K562 (cell line): ENCODE measurements around the gene CCDC87. TPM values are rescaled to one million over a fixed set of nuclear protein-coding genes. Genes with fewer than 3 reads are reported as not detected.

Source experiments
- ARID3B ChIP-seq: fragments of 250-450 bp; sonication (Bioruptor Pico); IDR thresholded peaks from 2 replicates; pipeline ENCODE4 v1.4.0; 2020; ENCODE audit warnings: borderline replicate concordance
- C11orf30 ChIP-seq: fragments of 450-650 bp; IDR thresholded peaks from 2 replicates; pipeline ENCODE4 v1.6.1; 2016; ENCODE audit warnings: low read depth, mild to moderate bottlenecking
- HNRNPK ChIP-seq: fragments of 200-400 bp; formaldehyde crosslinking; IDR thresholded peaks from one replicate; pipeline ENCODE4 v1.6.1; 2018; ENCODE audit warnings: mild to moderate bottlenecking, low read depth, low read length; ENCODE audit not compliant: poor library complexity, severe bottlenecking
- MTA1 ChIP-seq: fragments of 450-650 bp; IDR thresholded peaks from 2 replicates; pipeline ENCODE4 v1.6.1; 2017; ENCODE audit warnings: borderline replicate concordance
- RAD21 ChIP-seq, 2 experiments: fragments of 250-450 bp in 1 of 2; fragments of 450-650 bp in 1 of 2; sonication (Bioruptor Pico) in 1 of 2; formaldehyde crosslinking in 1 of 2; IDR thresholded peaks in 1 of 2; conservative IDR thresholded peaks in 1 of 2; 2 replicates each; pipeline versions ENCODE4 v1.4.0 to v1.8.0; 2020 to 2022; ENCODE audit warnings: mild to moderate bottlenecking in 2 of 2, moderate library complexity in 1 of 2
- SNAPC5 ChIP-seq: fragments of 250-450 bp; sonication (Bioruptor Pico); IDR thresholded peaks from 2 replicates; pipeline ENCODE4 v1.8.0; 2021; ENCODE audit warnings: moderate library complexity, mild to moderate bottlenecking, inconsistent platforms
- TCF7L2 ChIP-seq: fragments of 150-350 bp; IDR thresholded peaks from 2 replicates; pipeline ENCODE4 v1.6.1; 2016; ENCODE audit warnings: low read depth, mild to moderate bottlenecking, low read length, moderate library complexity
- TSHZ1 ChIP-seq: fragments of 250-450 bp; sonication (Bioruptor Pico); IDR thresholded peaks from 2 replicates; pipeline ENCODE4 v1.4.0; 2020; ENCODE audit warnings: mild to moderate bottlenecking, moderate library complexity
- ZC3H4 ChIP-seq: sonication (generic); formaldehyde crosslinking; IDR thresholded peaks from 2 replicates; pipeline ENCODE4 v1.9.0; 2021; ENCODE audit warnings: missing genetic modification reagents, borderline replicate concordance
- ZHX1 ChIP-seq: fragments of 150-350 bp; conservative IDR thresholded peaks from 2 replicates; pipeline ENCODE4 v1.6.1; 2014; ENCODE audit warnings: low read length
- ZNF778 ChIP-seq: fragments of 450-650 bp; formaldehyde crosslinking; IDR thresholded peaks from 2 replicates; pipeline ENCODE4 v1.4.0; 2020; ENCODE audit warnings: mild to moderate bottlenecking, moderate library complexity
- ZNF830 ChIP-seq: fragments of 250-450 bp; sonication (Bioruptor Pico); IDR thresholded peaks from 2 replicates; pipeline ENCODE4 v1.5.0; 2021; ENCODE audit warnings: mild to moderate bottlenecking
- polyA plus RNA-seq, 8 experiments: library from polyadenylated mRNA; depleted of rRNA in 4 of 8; stranded (reverse) in 5 of 8; unstranded in 3 of 8; fragments of >200 nt; fragmentation: Nextera tagmentation in 2 of 8; fragmentation: Illumina TruSeq in 1 of 8; extraction: Ambion mirVana in 2 of 8; extraction: Trizol in 1 of 8; gene quantifications; 2 replicates each; pipeline versions ENCODE4 v1.2.1 to v1.2.3, GENCODE V29; 2011 to 2014; ENCODE audit warnings: inconsistent platforms in 1 of 8, missing spikeins in 1 of 8
- total RNA-seq, 7 experiments: library from RNA; depleted of rRNA in 6 of 7; stranded (reverse); fragments of >200 nt in 6 of 7; fragmentation: Illumina TruSeq in 2 of 7; extraction: Trizol in 2 of 7; gene quantifications; 2 replicates each; pipeline versions ENCODE4 v1.2.1 to v1.2.3, GENCODE V29; 2011 to 2021; ENCODE audit warnings: low replicate concordance in 1 of 7
- TF ChIP-seq, protein P1 (sequence below): fragments of 450-650 bp; IDR thresholded peaks from 2 replicates; pipeline ENCODE4 v1.6.1; 2016; ENCODE audit warnings: antibody characterized with exemption
- TF ChIP-seq, protein P2 (sequence below): sonication (generic); formaldehyde crosslinking; IDR thresholded peaks from 2 replicates; pipeline ENCODE4 v1.8.0; 2022; ENCODE audit warnings: missing genetic modification reagents, mild to moderate bottlenecking, borderline replicate concordance

Gene CCDC87
- total and polyA plus RNA-seq, 9 of the 15 experiments (the other 6 are each of a cell fraction or from before 2014, with no cell fraction given) = 0.03 to 0.44 (median 0.15) TPM; not detected in 1

GRCh38 chr11:66559142-66559865 lies 33.6 kb downstream of the CCDC87 start (continued):
- TF ChIP-seq TSHZ1 (CRISPR knock-in tag) = no peak
- no peak for TF ChIP-seq SNAPC5
- TF ChIP-seq ARID3B (CRISPR knock-in tag) = no peak
- no peak for TF ChIP-seq C11orf30
- TF ChIP-seq MTA1 = no peak
- no peak for TF ChIP-seq ZHX1
- TF ChIP-seq TCF7L2 = no peak
- TF ChIP-seq ZNF778 (CRISPR knock-in tag) = no peak
- TF ChIP-seq HNRNPK = no peak
- TF ChIP-seq, protein P1, sequence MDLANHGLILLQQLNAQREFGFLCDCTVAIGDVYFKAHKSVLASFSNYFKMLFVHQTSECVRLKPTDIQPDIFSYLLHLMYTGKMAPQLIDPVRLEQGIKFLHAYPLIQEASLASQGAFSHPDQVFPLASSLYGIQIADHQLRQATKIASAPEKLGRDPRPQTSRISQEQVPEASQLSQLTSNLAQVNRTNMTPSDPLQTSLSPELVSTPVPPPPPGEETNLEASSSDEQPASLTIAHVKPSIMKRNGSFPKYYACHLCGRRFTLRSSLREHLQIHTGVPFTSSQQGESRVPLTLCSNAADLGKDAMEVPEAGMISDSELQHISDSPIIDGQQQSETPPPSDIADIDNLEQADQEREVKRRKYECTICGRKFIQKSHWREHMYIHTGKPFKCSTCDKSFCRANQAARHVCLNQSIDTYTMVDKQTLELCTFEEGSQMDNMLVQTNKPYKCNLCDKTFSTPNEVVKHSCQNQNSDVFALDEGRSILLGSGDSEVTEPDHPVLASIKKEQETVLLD = no peak
- TF ChIP-seq ZC3H4 (CRISPR knock-in tag) = no peak
- no peak for TF ChIP-seq RAD21 (CRISPR knock-in tag; conservative IDR thresholded peaks at IDR 0.05 in 1 of 2, IDR thresholded peaks at IDR 0.05 in 1 of 2)
- TF ChIP-seq, protein P2, sequence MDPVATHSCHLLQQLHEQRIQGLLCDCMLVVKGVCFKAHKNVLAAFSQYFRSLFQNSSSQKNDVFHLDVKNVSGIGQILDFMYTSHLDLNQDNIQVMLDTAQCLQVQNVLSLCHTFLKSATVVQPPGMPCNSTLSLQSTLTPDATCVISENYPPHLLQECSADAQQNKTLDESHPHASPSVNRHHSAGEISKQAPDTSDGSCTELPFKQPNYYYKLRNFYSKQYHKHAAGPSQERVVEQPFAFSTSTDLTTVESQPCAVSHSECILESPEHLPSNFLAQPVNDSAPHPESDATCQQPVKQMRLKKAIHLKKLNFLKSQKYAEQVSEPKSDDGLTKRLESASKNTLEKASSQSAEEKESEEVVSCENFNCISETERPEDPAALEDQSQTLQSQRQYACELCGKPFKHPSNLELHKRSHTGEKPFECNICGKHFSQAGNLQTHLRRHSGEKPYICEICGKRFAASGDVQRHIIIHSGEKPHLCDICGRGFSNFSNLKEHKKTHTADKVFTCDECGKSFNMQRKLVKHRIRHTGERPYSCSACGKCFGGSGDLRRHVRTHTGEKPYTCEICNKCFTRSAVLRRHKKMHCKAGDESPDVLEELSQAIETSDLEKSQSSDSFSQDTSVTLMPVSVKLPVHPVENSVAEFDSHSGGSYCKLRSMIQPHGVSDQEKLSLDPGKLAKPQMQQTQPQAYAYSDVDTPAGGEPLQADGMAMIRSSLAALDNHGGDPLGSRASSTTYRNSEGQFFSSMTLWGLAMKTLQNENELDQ (CRISPR knock-in tag) = 0 out of 2 replicates have a peak, but pooled peaks have one; percentile 69
- no peak for TF ChIP-seq ZNF830 (CRISPR knock-in tag)
